GM19467 (cell line): ENCODE measurements around the gene SUFU.
A peak's percentile ranks its signal among the peaks of the same experiment; 100 is the strongest.
"Not testable (repeated sequence)": the region's sequence is repeated elsewhere in the genome, so short reads cannot be mapped to it uniquely, and the experiment has no call there.

Experiments
- ATAC-seq: cut with Tn5 transposase; IDR thresholded peaks from one replicate; pipeline ENCODE4 v1.9.1; 2021; ENCODE audit warnings: mild to moderate bottlenecking, moderate library complexity; ENCODE audit not compliant: unreplicated experiment

SUFU gene

DNA sequence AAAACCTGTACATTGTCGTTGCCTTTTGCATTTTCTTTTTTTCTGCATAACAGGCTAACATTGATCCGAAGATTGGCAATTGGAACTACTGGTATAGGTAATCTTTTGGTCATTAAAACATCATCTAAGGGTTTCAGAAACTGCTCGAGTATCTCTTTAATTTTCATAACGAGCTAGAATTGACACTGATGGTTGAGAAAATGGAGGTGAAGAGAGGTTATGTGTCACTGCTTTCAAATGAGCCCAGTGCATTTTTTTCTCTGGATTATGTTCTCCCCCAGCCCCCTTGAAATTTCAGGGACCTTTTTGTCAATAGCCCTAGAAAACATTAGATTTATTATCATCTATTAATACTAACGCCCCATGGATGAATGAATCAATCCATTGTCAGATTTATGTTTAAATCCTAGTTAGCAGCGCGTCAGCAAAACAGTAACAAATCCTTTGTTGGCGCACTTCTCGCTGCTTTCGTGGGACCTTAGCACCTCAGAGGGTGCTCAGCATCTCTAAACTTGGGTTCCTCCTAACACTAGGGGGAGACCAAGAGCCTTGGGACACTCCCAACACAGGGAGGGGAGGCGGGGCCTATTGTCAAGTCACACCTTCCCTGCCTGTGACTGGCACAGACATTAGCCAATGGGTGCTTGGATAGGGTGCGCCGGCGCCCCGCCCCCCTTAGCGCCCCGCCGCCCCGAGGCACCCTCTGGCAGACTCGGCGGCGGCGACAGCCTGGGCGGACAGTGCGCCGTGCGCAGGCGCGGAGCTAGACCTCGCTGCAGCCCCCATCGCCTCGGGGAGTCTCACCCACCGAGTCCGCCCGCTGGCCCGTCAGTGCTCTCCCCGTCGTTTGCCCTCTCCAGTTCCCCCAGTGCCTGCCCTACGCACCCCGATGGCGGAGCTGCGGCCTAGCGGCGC, at the start of gene SUFU:
Gene SUFU, plus strand, starts transcription at position 709 of the 915 bp plus-strand sequence. Its CDS starts 181 bp downstream, at position 890.
- ATAC-seq: peak; percentile 56

DNA sequence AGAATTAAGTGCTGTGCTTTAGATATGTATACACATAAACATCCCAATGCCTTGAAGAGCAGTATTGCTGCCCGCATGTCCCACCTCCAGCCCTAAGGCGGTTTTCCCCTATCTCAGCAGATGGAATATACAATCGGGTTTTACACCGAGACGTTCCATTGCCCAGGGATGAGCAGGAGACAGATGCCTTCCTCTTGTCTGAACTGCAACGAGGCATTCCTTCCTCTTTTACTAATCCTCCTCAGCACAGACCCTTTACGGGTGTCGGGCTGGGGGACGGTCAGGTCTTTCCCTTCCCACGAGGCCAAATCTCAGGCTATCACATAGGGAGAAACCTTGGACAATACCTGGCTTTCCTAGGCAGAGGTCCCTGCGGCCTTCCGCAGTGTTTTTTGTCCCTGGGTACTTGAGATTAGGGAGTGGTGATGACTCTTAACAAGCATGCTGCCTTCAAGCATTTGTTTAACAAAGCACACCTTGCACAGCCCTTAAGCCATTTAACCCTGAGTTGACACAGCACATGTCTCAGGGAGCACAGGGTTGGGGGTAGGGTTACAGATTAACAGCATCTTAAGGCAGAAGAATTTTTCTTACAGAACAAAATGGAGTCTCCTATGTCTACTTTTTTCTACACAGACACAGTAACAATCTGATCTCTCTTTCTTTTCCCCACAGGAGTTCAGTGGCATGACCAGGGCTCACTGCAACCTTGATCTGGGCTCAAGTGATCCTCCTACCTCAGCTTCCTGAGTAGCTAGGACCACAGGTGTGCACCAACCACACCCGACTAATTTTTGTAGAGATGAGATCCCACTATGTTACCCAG, 48.9 kb upstream of the SUFU start:
- not testable (repeated sequence) for ATAC-seq

DNA sequence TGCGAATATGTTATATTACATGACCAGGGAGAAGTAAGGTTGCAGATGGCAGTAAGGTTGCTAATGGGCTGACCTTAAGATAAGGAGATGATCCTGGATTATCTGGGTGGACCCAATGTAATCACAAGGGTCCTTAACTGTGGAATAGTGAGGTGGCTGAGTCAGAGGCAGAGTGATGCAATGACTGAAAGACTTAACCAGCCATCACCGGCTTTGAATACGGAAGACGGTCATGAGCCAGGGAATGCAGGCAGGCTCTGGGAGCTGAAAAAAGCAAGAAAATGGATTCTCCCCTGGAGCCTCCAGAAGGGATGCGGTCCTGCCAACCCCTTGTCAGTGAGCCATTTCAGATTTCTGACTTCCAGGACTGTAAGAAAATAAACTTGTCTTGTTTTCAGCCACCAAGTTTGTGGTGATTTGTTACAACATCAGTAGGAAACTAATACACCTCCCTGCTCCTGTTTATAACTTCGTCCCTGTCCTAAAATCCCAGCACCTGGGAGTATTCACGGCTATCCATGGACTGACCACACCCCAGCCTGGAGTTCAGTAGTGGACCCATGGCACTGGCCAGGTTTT, 47.8 kb upstream of the SUFU start:
- no peak for ATAC-seq

DNA sequence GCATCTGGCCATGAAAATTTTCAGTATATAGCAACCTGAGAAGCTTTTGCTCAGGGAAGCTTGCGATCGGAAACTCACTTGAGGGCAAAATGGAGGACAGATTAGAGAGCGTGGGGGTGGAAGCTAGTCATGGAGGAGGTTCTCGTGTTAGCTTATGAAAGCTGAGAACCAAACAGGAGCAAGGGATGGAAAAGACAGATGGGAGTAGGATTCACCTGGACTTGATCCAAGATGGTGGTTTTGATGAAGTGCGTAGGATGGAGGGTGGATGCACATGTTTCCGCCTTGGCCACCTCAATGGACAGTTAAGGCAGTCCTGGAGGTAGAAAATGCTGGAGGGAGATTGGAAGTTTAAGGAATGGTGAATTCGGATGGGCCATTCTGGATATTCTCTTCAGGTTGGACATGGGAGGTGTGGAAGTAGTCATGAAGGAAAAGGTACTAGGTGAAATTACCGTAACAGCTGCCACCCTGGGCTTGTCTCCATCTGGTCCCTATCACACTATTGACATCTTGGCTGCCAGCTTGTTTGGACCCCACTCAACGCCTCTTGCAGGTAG, 46.1 kb upstream of the SUFU start:
- no peak for ATAC-seq

DNA sequence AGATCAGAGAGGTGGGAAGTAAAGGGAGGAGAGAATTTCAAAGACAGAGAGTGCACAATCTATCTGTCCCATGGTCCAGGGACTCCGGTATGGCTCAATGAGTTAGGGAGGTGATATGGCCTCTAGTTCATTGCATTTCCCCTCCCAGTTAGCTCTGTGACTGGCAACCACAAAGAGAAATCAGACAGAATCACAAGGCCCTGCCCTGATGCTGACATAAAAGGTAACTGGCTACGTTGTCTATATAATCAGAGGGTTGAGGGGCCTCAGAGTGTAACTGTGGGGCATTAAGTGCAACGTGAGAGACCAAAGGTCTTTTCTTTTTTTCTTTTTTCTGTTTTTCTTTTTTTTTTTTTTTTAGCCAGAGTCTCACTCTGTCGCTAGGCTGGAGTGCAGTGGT, 45.1 kb upstream of the SUFU start:
- no peak for ATAC-seq

DNA sequence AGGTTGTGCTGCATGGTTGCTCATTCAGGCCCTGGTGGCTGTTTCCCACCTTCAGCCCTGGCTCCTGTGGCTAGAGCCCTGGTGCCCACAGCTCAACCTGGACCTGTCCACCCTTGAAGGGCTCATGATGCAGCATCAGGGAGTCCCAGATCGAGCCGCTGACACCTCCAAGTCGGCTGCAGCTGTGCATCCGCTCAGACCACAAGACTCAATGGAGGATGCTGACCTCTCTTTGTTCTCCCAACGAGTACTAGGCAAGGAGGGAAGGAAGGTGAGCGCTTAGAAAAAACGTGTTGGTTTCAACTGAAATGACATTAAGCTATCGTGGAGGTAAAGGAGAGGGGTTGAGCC, 43.0 kb upstream of the SUFU start:
- ATAC-seq: peak; percentile 16

DNA sequence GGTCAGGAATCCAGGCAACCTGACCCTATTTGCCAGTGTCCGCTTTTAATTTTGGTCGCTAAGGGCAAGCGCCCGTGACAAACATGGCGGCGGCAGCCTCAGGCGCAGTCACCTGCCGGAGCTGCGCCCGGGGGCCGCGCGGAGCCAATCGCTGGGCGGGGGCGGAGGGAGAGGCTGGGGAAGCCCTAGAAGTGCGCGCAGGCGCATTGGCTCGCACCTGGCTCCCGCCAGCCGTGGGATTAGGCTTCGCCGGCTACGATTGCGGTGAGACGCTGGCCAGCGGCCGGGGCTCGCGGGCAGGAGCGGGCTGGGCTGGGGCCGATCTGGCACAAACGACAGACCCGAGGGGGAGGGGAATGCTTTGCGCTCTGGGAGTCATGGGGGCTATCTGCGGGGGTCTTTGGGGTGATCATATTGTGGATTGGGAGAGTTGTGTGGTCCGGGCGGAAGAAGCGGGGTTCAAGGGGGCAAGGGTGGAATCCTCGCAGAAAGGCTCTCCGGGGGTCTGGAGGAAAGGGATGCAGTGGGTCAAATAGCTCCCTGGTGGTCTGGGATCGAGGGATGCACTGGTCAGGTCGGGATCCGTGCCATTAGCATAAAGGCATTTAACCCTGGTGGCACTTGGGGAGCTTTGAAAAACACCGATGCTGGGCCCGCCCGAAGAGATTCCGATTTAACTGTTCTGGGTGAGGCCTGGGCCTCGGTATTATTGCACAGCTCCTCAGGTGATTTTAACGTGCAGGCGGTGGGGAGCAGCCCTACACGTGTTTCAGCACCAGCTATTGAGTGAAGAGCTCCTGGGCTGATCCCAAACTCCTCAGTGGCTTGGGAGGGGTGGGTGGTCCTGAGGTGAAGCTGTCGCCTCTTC, 42.4 kb upstream of the SUFU start:
- ATAC-seq: peak; percentile 84

DNA sequence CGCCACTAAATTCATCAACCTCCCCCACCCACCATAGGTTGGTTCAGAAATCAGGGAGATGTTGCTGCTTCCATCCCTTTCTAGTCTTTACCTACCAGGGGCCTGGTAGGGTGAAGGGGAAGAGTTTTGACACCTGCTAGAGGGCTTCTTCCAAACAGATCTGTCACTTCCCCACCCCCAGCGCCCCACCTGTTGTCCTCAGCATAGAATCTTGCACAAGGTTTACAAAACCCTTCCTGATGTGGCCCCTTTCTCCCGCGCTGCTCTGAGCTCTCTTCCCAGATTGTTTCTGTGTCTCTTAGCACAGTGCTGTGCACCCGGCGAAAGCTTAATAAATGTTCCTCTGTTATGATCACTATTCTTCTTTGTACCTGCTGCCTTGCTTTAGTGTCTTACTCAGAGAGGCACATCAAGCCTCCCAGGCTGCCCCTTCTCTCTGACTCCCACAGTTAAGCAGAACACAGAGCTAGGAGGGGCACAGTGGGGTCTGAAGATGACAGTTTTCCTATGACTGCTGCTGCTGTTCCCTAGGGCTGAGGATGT, 41.2 kb upstream of the SUFU start:
- ATAC-seq: no peak

DNA sequence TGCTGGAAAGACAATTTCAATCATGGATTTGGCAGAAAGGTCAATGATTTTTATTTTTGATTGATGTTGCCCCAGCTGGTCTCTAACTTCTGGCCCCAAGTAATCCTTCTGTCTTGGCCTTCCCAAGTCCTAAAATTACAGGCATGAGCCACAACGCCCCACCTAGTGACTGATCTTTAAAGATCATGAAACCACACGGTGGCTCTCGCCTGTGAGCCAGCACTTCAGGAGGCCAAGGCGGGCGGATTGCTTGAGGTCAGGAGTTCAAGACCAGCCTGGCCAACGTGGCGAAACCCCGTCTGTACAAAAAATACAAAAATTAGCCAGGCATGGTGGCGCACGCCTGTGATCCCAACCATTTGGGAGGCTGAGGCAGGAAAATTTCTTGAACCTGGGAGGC, 39.8 kb upstream of the SUFU start:
- ATAC-seq: no peak

DNA sequence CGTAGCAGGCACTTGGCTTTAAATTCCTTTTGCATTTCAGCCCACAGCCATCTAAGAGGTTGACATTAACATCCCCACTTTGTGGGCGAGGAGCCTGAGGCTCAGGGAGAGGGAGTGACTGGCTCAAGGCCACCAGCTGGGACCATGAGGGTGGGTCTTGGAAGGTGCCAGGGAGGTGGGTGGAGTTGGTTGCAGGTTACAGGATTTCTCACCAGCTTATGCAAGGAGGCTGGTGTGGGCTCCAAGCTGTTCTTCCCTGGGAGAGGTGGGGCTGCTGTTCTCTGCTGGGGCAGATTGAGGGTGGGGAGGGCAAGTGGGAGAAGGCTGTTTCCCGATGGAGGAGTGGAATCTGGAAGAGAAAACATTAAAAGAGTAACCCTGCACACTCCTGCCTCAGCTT, 38.3 kb upstream of the SUFU start:
- no peak for ATAC-seq

DNA sequence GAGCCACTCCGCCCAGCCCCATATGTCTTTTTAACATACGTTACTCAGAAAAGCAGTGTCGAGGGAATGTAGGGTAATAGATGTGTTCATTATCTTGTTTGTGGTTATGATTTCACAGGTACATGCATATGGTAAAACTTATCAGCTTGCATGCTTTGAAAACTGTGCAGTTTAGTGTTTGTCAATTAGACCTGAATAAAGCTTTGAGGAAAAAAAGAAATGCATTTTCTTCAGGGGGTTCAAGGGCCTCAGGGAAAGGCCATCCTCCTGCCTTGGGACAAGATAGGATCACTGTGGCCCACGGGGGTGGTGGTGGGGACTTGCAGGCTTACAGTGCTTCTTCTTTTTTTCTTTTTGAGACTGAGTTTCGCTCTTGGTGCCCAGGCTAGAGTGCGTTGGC, 36.5 kb upstream of the SUFU start:
- ATAC-seq: no peak

DNA sequence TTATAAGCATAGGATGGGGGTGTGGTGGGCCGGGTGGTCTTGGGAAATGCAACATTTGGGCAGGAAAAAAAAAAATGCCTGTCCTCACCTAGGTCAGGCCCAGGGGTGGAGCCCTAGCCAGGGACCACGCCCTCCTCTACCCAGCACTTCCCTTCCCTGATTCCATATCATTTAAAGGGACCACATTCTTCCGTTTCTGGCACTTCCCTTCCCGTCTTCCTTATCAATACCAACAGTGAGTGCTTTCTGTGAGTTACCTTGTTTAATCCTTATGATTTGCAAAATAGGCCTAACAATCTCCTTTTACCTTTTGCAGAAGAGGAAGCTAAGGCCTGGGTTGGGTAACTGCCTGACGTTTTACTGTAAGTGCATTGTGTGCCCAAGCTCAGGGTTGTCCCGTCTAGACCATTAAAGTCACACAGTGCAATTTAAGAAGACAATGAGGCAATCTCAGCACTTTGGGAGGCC, 35.8 kb upstream of the SUFU start:
- no peak for ATAC-seq

DNA sequence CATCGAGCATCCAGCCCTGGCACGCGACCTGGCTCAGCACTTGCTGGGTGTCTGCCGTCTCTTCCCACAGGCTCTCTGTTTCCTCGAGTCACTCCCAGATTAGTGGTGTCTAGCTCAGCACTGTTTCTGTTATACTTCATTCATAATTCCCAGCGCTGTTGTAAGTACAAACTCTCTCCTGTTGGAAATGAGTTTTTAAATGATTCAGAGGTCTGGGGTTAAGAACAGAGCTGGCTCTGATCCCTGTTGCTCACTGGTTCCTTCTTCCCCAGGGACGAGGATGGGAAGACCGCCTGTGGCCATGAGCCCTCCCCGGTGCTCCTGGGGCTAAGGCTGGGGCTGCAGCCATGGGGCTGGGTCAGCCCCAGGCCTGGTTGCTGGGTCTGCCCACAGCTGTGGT, 35.1 kb upstream of the SUFU start:
- ATAC-seq: no peak

DNA sequence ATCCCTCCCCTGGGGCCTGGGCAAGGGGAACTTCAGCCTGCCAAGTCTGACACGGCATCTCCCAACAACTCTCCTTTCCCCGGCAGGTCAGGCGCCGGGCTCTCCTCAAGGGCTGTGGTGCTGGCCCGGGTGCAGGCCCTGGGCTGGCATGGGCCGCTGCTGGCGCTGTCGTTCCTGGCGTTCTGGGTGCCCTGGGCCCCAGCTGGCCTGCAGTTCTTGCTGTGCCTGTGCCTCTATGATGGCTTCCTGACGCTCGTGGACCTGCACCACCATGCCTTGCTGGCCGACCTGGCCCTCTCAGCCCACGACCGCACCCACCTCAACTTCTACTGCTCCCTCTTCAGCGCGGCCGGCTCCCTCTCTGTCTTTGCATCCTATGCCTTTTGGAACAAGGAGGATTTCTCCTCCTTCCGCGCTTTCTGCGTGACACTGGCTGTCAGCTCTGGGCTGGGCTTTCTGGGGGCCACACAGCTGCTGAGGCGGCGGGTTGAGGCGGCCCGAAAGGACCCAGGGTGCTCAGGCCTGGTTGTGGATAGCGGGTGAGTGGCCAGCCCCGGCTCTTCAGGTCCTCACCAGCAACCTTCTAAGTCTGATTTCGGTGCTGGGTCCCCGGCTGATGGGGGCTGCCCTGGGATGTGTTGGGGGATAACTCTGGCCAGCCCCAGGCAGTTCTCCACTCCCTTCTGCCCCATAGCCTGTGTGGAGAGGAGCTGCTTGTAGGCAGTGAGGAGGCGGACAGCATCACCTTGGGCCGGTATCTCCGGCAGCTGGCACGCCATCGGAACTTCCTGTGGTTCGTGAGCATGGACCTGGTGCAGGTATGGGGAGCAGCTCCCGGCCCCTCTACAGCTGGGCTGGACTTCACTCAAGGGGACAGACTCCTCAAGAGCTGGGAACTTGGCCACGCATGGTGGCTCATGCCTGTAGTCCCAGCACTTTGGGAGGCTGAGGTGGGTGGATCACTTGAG, 32.9 kb upstream of the SUFU start:
- no peak for ATAC-seq

DNA sequence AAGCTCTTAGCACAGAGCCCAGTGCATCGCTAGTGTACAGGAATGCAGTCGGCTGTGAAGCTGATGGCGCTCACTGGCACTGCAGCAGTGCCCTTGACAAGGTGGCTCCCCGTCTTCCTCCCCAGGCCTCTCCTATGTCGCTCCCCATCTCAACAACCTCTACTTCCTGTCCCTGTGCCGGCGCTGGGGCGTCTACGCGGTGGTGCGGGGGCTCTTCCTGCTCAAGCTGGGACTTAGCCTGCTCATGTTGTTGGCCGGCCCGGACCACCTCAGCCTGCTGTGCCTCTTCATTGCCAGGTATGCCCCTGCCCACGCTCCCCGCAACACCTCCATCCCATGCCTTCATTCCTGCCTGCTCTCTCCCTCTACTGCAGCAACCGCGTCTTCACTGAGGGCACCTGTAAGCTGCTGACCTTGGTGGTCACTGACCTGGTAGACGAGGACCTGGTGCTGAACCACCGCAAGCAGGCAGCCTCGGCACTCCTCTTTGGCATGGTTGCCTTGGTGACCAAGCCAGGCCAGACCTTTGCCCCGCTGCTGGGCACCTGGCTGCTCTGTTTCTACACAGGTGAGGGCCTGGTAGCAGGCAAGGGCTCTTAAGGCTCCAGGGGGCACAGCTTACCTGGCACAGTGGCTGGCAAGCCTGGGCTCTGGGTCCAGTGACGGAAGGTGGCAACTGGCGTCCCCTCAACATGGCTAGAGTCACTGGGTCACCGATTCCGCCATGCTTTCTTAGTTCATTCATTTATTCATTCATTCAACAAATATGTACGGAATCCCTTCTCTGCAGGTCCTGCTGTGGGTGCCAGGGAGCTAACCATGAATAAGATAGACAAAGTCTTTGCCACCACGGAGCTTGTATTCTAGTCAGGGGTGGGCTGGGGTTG, 30.1 kb upstream of the SUFU start:
- ATAC-seq: no peak

DNA sequence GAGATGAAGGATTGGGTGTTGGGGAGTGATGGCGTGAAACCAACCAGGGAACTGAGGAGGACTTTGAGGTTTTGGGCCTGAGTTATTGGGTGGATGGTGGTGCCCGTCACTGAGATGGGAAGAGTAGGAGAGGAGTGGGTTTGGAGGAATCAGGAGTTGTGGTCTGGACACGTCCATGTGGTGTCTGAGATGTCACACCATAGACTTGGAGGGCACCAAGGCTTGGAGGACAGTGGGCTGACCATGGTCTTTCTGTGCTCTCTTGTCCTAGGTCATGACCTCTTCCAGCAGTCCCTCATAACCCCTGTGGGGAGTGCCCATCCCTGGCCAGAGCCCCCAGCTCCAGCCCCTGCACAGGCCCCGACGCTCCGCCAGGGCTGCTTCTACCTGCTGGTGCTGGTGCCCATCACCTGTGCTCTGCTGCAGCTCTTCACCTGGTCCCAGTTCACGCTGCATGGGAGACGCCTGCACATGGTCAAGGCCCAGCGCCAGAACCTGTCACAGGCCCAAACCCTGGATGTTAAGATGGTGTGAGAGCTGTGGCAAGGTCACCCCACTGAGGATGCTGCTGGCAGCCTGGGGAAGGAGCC, 28.2 kb upstream of the SUFU start:
- no peak for ATAC-seq

DNA sequence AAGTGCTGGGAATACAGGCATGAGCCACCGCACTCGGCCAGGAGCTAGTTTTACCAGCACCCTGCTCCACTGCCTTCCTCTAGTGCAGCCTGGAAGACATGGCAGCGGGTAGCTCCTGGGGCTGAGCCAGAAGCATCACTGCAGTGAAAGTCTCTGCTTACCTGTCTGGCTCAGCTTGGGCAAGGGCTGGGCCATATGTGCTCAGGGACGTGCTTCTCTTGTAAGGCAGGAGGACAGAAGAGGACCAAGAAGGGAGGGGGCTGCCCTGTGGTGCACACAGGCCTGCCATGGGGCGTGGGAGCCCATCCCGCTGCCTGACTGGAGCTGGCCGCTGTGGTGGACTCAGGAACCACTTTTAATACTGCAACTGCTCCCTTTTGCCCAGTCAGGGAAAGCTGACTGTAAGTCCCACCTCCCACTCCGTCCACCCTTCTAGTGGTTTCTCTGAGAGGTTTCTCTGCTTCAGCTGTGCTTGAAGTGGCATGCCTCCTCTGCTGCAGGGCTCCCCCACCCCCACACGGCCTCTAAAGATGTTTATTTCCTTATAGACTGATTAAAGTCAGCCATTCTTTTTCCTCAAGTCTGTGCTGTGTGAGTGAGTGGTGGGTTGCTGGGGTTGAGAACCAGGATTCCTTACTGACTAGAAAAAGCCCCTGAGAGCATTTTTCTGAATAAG, 27.2 kb upstream of the SUFU start:
- ATAC-seq: no peak
